ENCODE data around the gene TSHZ2.
"Not testable (repeated sequence)": the region's sequence is repeated elsewhere in the genome, so short reads cannot be mapped to it uniquely, and the experiment has no call there.

TSHZ2 gene

DNA sequence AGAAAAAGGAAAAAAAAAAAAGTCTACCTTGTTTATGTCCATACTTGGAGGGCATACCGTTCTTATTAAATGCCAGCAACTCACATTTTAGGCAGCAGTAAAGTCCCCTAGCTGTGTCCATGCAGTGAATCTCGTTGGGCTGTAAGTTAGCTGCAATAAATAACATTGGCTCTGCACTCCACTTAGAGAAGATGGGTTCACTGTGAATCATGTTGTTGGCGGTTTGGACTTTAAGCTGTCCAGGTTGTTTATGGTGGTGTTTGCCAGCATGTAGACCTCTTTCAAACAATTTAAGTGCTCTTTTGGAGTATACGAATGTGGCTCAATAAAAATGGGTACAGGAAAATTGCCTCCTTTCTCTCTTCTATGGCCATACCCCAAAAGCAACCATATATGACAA lies 494.1 kb downstream of the TSHZ2 start:
- Mint-ChIP-seq H3K27ac (no peak overlapping the region), H3K9me3 (no peaks in the 10 kb centered on the region), H3K27me3 (no peaks in the 10 kb centered on the region), H3K36me3 (peaks cover 2% of the 10 kb centered on the region), H3K4me1 (no peaks in the 10 kb centered on the region), H3K4me3 (no peak overlapping the region)

- Mint-ChIP-seq H3K4me1 (no peaks in the 10 kb centered on the region), H3K27ac (no peak overlapping the region), H3K27me3 (no peaks in the 10 kb centered on the region), H3K9me3 (no peaks in the 10 kb centered on the region), H3K4me3 (no peak overlapping the region), H3K36me3 (peaks cover 6% of the 10 kb centered on the region)
Observed at GRCh38 chr20:53468587-53468986, 496.4 kb downstream of the TSHZ2 start.

DNA sequence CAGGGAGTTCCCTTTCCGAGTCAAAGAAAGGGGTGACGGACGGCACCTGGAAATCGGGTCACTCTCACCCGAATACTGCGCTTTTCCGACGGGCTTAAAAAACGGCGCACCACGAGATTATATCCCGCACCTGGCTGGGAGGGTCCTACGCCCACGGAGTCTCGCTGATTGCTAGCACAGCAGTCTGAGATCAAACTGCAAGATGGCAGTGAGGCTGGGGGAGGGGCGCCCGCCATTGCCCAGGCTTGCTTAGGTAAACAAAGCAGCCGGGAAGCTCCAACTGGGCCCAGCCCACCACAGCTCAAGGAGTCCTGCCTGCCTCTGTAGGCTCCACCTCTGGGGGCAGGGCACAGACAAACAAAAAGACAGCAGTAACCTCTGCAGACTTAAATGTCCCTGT lies 500.7 kb downstream of the TSHZ2 start:
- not testable (repeated sequence) for H3K27ac Mint-ChIP-seq, H3K4me1 Mint-ChIP-seq, H3K27me3 Mint-ChIP-seq, H3K36me3 Mint-ChIP-seq, H3K4me3 Mint-ChIP-seq, H3K9me3 Mint-ChIP-seq

DNA sequence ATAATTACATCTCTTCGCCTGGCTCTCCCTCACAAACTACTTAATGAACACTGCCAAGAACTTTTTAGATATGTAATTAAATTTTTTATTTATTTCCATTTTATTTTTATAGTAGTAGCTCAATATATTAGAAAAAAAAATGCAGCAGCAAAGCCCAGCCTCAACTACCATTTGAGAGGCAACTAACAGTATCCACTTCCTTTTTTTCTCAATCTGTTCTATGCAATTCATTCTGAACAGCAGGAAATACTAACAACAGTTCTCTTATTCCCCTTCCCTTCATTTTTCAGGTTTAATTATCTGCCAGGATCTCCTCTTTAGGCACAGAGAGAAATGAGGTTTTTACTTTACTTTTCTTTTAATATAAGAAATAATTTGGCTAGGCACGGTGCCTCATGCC lies 508.8 kb downstream of the TSHZ2 start:
- H3K9me3 Mint-ChIP-seq = no peaks in the 10 kb centered on the region
- H3K36me3 Mint-ChIP-seq = peaks cover 5% of the 10 kb centered on the region
- no peak overlapping the region for H3K27ac Mint-ChIP-seq
- no peaks in the 10 kb centered on the region for H3K4me1 Mint-ChIP-seq
- no peak overlapping the region for H3K4me3 Mint-ChIP-seq
- no peaks in the 10 kb centered on the region for H3K27me3 Mint-ChIP-seq

DNA sequence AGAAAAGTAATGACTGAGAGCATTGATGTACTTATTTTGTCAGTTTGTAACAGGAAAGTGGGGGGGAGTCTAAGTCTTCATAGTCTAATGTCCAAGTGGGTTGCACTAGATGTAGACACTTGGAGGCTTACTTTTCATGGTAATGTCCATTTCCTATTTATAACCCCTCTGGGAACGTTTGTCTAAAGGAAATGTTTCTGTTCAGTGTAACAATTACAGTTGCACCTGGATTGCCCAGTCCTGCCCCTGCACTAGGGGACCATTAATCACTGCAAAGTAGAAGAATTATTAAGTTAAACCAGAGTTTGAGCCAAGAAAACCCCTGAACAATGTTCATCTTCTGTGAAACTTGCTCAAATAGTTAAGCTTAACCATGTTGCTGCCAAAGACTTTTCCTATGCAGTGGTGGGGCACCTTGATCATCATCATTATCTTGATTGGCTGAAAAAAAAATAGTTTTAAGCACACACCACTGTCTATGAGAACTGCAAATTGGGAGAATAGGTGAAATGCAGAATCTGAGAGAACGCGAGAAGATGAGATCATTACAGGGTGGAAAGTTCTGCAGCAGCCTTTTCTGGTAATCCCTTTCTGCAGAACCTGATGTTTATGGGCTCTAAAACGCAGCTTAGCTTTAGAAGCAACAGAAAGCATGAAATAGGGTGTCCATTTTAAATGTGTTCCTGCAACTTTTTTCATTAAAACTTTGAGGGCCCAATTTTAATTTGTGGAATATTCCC lies 515.5 kb downstream of the TSHZ2 start:
- H3K27ac Mint-ChIP-seq = no peak overlapping the region
- H3K9me3 Mint-ChIP-seq = no peaks in the 10 kb centered on the region
- H3K4me3 Mint-ChIP-seq = no peak overlapping the region
- H3K27me3 Mint-ChIP-seq = no peaks in the 10 kb centered on the region
- H3K4me1 Mint-ChIP-seq = peaks cover 25% of the 10 kb centered on the region
- peaks cover 5% of the 10 kb centered on the region for H3K36me3 Mint-ChIP-seq

- peaks cover 25% of the 10 kb centered on the region for H3K4me1 Mint-ChIP-seq
- H3K36me3 Mint-ChIP-seq = peaks cover 4% of the 10 kb centered on the region
- no peaks in the 10 kb centered on the region for H3K27me3 Mint-ChIP-seq
- H3K4me3 Mint-ChIP-seq = no peak overlapping the region
- H3K27ac Mint-ChIP-seq = no peak overlapping the region
- no peaks in the 10 kb centered on the region for H3K9me3 Mint-ChIP-seq
Observed at GRCh38 chr20:53488775-53489272, 516.7 kb downstream of the TSHZ2 start.

DNA sequence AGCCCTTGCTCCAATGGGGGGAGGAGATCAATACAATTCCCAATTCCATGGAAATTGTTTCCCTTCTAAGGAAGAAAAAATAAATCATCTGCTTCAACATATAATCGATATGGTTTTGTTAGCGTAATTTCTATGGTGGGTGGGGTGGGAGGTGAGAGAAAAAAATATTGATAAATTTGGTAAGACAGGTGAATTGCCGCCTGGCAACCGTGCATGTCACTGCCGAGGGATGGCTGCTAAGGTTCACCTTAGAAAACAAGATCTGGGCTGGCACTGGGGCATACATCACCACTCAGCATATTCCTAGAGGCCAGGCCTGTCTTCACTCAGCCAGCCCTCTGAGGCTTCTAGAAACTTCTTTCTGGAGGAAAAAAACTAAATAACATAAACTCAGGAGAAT lies 517.4 kb downstream of the TSHZ2 start:
- no peak overlapping the region for H3K4me3 Mint-ChIP-seq
- H3K9me3 Mint-ChIP-seq = no peaks in the 10 kb centered on the region
- H3K27ac Mint-ChIP-seq = peak overlapping the region; percentile 4
- H3K36me3 Mint-ChIP-seq = peaks cover 4% of the 10 kb centered on the region
- H3K4me1 Mint-ChIP-seq = peaks cover 25% of the 10 kb centered on the region
- H3K27me3 Mint-ChIP-seq = no peaks in the 10 kb centered on the region

DNA sequence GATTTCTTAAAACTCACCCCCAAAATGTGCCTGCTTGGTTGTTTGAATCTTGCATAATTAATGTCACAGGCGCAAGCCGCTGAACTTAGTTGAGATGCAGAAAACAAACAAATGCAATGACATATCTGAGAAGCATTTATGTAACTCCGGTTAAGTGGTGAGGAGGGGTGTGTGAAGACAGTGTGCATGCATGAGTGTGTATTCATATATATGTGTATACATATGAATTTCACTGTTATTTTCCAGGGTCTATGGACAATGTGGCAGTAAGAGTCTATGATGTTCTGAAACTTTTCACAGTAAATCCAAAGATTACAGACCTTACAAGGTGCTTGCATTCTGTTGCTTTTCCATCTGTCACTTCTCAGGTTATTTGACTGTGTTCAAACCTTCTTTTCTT lies 518.5 kb downstream of the TSHZ2 start:
- peak overlapping the region; percentile 88 for H3K27ac Mint-ChIP-seq
- peaks cover 25% of the 10 kb centered on the region for H3K4me1 Mint-ChIP-seq
- H3K9me3 Mint-ChIP-seq = no peaks in the 10 kb centered on the region
- H3K4me3 Mint-ChIP-seq = peak overlapping the region; percentile 30
- peaks cover 4% of the 10 kb centered on the region for H3K36me3 Mint-ChIP-seq
- H3K27me3 Mint-ChIP-seq = no peaks in the 10 kb centered on the region

DNA sequence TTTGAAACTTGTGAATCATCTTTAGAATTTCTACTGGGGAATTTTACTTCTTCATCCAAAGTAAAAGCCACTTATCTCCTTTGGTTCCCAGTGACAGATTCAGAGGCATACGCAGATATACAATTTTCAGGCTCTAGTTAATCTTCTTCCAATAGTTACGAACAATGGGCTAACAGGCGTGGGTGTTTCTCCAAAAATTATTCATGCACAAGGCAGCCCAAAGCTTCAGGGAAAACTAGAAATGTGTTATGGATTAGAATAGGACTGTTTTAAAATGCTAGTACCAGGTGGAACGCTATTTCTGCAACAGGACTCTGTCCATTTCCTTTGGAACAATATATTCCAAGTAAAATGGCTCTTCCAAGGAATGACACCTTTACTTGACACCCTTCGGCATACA lies 519.3 kb downstream of the TSHZ2 start:
- peak overlapping the region; percentile 30 for H3K4me3 Mint-ChIP-seq
- no peaks in the 10 kb centered on the region for H3K27me3 Mint-ChIP-seq
- H3K27ac Mint-ChIP-seq = peak overlapping the region; percentile 88
- H3K4me1 Mint-ChIP-seq = peaks cover 25% of the 10 kb centered on the region
- no peaks in the 10 kb centered on the region for H3K9me3 Mint-ChIP-seq
- H3K36me3 Mint-ChIP-seq = peaks cover 4% of the 10 kb centered on the region

DNA sequence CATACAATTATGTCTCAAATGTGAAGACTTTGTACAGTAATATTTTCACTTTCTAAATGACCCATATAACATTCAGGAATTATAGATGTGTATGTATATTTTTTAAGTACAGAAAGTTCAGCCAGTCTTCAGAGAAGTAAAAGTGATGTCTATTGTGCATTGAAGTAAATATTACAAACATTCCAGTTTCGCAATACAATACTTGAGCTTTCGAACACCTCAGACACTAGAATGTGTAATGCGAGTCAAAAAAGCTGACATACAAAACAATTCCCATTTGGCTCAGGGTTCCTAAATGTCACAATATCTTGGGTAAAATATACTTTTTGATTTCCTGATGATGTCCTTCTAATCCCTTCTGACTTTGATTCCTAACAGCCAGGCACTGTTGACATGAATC lies 520.1 kb downstream of the TSHZ2 start:
- H3K36me3 Mint-ChIP-seq = peaks cover 3% of the 10 kb centered on the region
- peak overlapping the region; percentile 90 for H3K27ac Mint-ChIP-seq
- peaks cover 25% of the 10 kb centered on the region for H3K4me1 Mint-ChIP-seq
- no peaks in the 10 kb centered on the region for H3K9me3 Mint-ChIP-seq
- no peak overlapping the region for H3K4me3 Mint-ChIP-seq
- no peaks in the 10 kb centered on the region for H3K27me3 Mint-ChIP-seq

GRCh38 chr20:53493311-53493857 lies 521.2 kb downstream of the TSHZ2 start:
- peak overlapping the region; percentile 64 for H3K27ac Mint-ChIP-seq
- H3K9me3 Mint-ChIP-seq = no peaks in the 10 kb centered on the region
- H3K36me3 Mint-ChIP-seq = peaks cover 1% of the 10 kb centered on the region
- H3K4me3 Mint-ChIP-seq = no peak overlapping the region
- peaks cover 25% of the 10 kb centered on the region for H3K4me1 Mint-ChIP-seq
- H3K27me3 Mint-ChIP-seq = no peaks in the 10 kb centered on the region

- H3K36me3 Mint-ChIP-seq = peaks cover 1% of the 10 kb centered on the region
- no peak overlapping the region for H3K27ac Mint-ChIP-seq
- peaks cover 25% of the 10 kb centered on the region for H3K4me1 Mint-ChIP-seq
- no peaks in the 10 kb centered on the region for H3K9me3 Mint-ChIP-seq
- H3K4me3 Mint-ChIP-seq = no peak overlapping the region
- H3K27me3 Mint-ChIP-seq = no peaks in the 10 kb centered on the region
Observed at GRCh38 chr20:53494753-53495152, 522.6 kb downstream of the TSHZ2 start.

GRCh38 chr20:53495398-53496092 lies 523.4 kb downstream of the TSHZ2 start:
- H3K36me3 Mint-ChIP-seq = peaks cover 1% of the 10 kb centered on the region
- H3K27ac Mint-ChIP-seq = no peak overlapping the region
- H3K4me3 Mint-ChIP-seq = no peak overlapping the region
- no peaks in the 10 kb centered on the region for H3K9me3 Mint-ChIP-seq
- H3K4me1 Mint-ChIP-seq = peaks cover 20% of the 10 kb centered on the region
- H3K27me3 Mint-ChIP-seq = no peaks in the 10 kb centered on the region

GRCh38 chr20:53497246-53497645 lies 525.1 kb downstream of the TSHZ2 start:
- peaks cover 1% of the 10 kb centered on the region for H3K36me3 Mint-ChIP-seq

GRCh38 chr20:53498341-53498740 lies 526.2 kb downstream of the TSHZ2 start:
- H3K4me1 Mint-ChIP-seq = no peaks in the 10 kb centered on the region
- no peaks in the 10 kb centered on the region for H3K9me3 Mint-ChIP-seq
- no peaks in the 10 kb centered on the region for H3K27me3 Mint-ChIP-seq
- H3K36me3 Mint-ChIP-seq = peaks cover 1% of the 10 kb centered on the region
- peak overlapping the region; percentile 66 for H3K27ac Mint-ChIP-seq
- no peak overlapping the region for H3K4me3 Mint-ChIP-seq

More at GRCh38 chr20:53497246-53497645, 525.1 kb downstream of the TSHZ2 start:
- Mint-ChIP-seq H3K4me1 (peaks cover 3% of the 10 kb centered on the region), H3K9me3 (no peaks in the 10 kb centered on the region), H3K27ac (no peak overlapping the region), H3K4me3 (no peak overlapping the region), H3K27me3 (no peaks in the 10 kb centered on the region)

- no peaks in the 10 kb centered on the region for H3K27me3 Mint-ChIP-seq
- H3K4me1 Mint-ChIP-seq = no peaks in the 10 kb centered on the region
- no peaks in the 10 kb centered on the region for H3K9me3 Mint-ChIP-seq
- H3K36me3 Mint-ChIP-seq = peaks cover 1% of the 10 kb centered on the region
- no peak overlapping the region for H3K4me3 Mint-ChIP-seq
- H3K27ac Mint-ChIP-seq = no peak overlapping the region
Observed at GRCh38 chr20:53500651-53501050, 528.5 kb downstream of the TSHZ2 start.

Measured in activated naive CD4-positive, alpha-beta T cell treated with anti-CD3 and anti-CD28 coated beads, Interleukin-2, amount 50 U/mL, for 24 hours (primary cell).